HG02798 (cell line): ENCODE measurements around the gene MYBL2.

Source experiments
- ATAC-seq: cut with Tn5 transposase; IDR thresholded peaks from one replicate; pipeline ENCODE4 v1.9.1; 2021; ENCODE audit warnings: mild to moderate bottlenecking; ENCODE audit not compliant: unreplicated experiment, poor library complexity

MYBL2 gene

GRCh38 chr20:43721097-43721428 lies 54.1 kb downstream of the MYBL2 start:
- ATAC-seq = no peak

- no peak for ATAC-seq
These were observed 54.7 kb downstream of the MYBL2 start for GRCh38 chr20:43721429-43722152.

DNA sequence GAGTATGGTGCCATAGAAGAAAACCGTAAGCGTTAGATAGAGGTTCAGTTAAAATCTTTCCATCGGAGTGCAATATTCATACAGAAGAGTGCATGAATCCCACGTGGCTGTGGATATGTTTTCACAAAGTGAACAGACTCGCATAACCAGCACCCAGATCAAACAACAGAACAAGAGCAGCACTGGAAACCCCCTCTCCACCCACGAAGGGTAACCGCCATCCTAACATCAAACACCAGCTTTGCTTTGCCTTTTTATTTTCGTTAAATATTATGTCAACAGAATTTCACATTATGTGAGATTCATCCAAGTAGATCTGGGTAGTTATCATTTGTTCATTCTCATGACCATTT lies 55.2 kb downstream of the MYBL2 start:
- no peak for ATAC-seq

- ATAC-seq = no peak
These were observed 56.3 kb downstream of the MYBL2 start for GRCh38 chr20:43723186-43723585.

GRCh38 chr20:43723735-43724134 lies 56.8 kb downstream of the MYBL2 start:
- ATAC-seq = no peak

DNA sequence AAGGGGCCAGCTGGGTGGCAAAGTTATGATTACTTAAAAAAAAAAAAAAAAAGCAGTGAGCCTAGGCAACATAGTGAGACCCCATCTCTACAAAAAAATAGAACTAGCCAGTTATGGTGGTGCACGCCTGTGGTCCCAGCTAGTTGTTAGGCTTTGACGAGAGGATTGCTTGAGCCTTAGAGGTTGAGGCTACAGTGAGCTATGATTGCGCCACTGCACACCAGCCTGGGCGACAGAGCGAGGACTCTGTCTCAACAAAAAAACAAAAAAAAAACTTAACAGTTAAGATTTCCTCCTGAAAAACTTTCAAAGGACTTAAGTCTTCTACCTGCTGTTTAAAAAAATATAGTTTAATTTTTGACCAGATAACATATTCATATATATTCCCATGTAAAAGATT lies 57.5 kb downstream of the MYBL2 start:
- ATAC-seq = no peak

DNA sequence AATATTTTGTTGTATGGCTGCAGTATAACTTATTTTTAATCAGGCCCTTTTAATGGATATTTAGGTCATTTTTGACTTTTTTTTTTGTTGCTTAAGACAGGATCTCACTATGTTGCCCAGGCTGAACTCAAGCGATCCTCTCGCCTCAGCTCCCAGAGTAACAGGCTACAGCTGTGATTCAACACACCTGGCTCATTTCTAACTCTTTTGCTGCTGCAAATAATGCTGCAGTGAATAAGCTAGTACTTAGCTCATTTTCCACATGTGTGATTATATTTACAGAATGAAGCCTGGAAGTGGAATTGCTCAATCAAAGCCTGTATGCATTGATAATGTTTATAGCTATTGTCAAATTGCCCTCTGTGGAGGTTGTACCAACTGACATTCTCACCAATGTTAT lies 58.8 kb downstream of the MYBL2 start:
- ATAC-seq = no peak

- no peak for ATAC-seq
These were observed 59.4 kb downstream of the MYBL2 start for GRCh38 chr20:43726333-43726732.

DNA sequence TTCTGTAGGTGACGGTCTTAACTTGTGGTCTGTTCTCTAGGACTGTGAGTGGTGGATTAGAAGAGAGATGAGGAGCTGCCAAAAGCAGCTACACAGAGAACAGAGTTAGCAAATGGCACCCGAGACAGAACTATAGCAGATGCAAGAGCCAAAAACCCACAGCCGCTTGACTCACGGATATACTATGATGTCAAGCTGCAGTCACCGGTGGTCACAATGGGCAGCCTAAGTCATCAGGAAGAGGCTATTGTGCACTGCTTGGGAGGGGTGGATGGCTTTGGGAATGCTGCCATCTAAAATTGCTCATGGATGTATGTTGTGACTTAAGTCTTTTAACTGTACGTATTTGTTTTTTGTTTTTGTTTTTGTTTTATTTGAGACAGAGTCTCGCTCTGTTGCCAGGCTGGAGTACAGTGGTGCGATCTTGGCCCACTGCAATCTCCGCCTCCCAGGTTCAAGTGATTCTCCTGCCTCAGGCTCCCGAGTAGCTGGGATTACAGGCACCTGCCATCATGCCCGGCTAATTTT lies 60.0 kb downstream of the MYBL2 start, which contains the start of gene GTSF1L:
Gene GTSF1L, minus strand, starts transcription at position 192 of the 528 bp plus-strand sequence. CDS start 308 bp downstream, outside the sequence.
- ATAC-seq = no peak

DNA sequence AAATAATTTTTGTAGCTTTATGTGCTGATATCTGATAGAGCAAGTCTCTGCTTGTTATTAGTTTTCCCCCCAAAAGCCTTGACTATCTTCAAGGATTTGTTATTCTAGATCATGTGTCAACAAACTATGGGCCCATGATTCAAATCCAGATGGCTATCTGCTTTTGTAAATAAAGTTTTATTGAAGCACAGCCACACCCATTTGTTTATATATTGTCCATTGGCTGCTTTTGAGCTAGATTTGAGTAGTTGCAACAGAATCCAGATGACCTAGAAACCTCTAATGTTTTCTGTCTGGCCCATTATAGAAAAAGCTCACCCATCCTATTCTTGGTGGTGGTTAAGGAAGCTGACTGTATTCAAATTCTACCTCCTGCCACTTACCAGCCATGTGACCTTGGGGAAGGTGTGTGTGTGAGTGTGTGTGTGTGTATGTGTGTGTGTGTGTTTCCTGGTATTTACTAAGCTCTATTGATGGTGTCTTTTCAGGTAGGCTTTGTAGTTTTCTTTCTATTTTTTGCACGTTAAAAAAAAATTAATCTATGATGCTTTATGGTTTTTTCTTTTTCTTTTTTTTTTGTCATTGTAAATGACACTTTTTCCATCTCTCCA lies 61.2 kb downstream of the MYBL2 start:
- ATAC-seq = no peak

- no peak for ATAC-seq
These were observed 61.9 kb downstream of the MYBL2 start for GRCh38 chr20:43728686-43729255.

DNA sequence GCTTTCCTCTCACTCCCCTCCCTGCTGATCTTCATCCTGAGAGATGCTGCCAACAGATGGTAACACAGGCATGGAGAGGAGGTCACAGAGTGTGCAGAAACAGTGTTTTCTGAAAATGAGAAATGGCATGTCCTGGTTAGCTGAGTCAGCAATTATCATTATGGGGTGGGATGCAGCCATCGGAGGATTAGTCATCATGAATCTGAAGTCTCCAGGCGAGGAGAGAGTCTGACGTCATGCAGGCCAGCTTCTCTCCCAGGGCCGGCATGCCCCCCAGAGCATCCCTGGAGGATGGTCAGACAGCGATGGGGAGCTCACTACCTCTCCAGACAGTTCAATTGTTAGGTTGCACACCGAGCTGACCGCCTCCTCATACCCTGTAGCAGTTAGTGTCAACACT lies 64.6 kb downstream of the MYBL2 start:
- no peak for ATAC-seq

GRCh38 chr20:43731927-43732326 lies 65.0 kb downstream of the MYBL2 start:
- ATAC-seq = no peak

GRCh38 chr20:43736588-43737158 lies 69.8 kb downstream of the MYBL2 start:
- peak; percentile 76 for ATAC-seq

- ATAC-seq = no peak
These were observed 71.0 kb downstream of the MYBL2 start for GRCh38 chr20:43737925-43738324.

GRCh38 chr20:43739148-43739749 lies 72.3 kb downstream of the MYBL2 start:
- no peak for ATAC-seq

- ATAC-seq = no peak
These were observed 73.7 kb downstream of the MYBL2 start for GRCh38 chr20:43740642-43741041.

GRCh38 chr20:43744151-43744611 lies 77.3 kb downstream of the MYBL2 start:
- no peak for ATAC-seq

GRCh38 chr20:43744966-43745730 lies 78.2 kb downstream of the MYBL2 start:
- no peak for ATAC-seq
